ENCODE data around the gene ENGASE. TPM values are rescaled to one million over a fixed set of nuclear protein-coding genes. Genes with fewer than 3 reads are reported as not detected.

Gene ENGASE
- total RNA-seq, 2 donors from 2014 or later = 50.0 to 75.9 TPM

DNA sequence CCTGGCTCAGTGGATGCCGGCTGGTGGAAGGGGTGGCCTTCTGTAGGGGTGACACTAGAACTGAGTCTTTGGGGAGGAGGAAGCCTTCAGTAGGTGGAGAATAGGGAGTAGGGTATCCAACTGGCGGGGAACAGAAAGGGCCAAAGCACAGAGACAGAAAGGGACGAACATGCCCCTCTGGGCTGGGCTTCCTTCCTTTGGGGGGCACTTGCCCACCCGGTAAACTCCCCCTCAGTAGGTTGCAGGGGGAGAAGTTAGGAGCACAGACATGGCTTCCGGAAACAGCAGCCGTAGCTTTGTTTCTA, 774 bp downstream of the ENGASE start:
- H3K27ac ChIP-seq = peak overlapping the region; percentile 76 to 77
- DNase-seq (ENCODE audit: low spot score) (no peak), ATAC-seq (ENCODE audit: insufficient number of reproducible peaks, low FRiP score, low read depth) (no peak)
- peak overlapping the region; percentile 93 for H3K4me3 ChIP-seq
- TF ChIP-seq, protein P1, sequence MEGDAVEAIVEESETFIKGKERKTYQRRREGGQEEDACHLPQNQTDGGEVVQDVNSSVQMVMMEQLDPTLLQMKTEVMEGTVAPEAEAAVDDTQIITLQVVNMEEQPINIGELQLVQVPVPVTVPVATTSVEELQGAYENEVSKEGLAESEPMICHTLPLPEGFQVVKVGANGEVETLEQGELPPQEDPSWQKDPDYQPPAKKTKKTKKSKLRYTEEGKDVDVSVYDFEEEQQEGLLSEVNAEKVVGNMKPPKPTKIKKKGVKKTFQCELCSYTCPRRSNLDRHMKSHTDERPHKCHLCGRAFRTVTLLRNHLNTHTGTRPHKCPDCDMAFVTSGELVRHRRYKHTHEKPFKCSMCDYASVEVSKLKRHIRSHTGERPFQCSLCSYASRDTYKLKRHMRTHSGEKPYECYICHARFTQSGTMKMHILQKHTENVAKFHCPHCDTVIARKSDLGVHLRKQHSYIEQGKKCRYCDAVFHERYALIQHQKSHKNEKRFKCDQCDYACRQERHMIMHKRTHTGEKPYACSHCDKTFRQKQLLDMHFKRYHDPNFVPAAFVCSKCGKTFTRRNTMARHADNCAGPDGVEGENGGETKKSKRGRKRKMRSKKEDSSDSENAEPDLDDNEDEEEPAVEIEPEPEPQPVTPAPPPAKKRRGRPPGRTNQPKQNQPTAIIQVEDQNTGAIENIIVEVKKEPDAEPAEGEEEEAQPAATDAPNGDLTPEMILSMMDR (IDR thresholded peaks at IDR 0.05) = no peak
- H3K9me3 ChIP-seq = no peaks in the 10 kb centered on the region
- no peaks in the 10 kb centered on the region for H3K27me3 ChIP-seq (replicated peaks; ENCODE audit: insufficient read depth)
- H3K36me3 ChIP-seq = peaks cover 22% of the 10 kb centered on the region
- peaks cover 11 to 28% of the 10 kb centered on the region in 2 donors for H3K4me1 ChIP-seq (ENCODE audit: control insufficient read depth in 1 of 2, low read depth in 2 of 2)

GRCh38 chr17:79075861-79076406, 1.3 kb downstream of the ENGASE start:
- H3K27ac ChIP-seq = peak overlapping the region; percentile 76 to 77
- DNase-seq (ENCODE audit: low spot score) = no peak

GRCh38 chr17:79077587-79077986, 3.0 kb downstream of the ENGASE start:
- DNase-seq (ENCODE audit: low spot score) = no peak
- no peak overlapping the region for H3K27ac ChIP-seq
- no peak for ATAC-seq (ENCODE audit: insufficient number of reproducible peaks, low FRiP score, low read depth)
- TF ChIP-seq, protein P1 (IDR thresholded peaks at IDR 0.05) = no peak
- H3K36me3 ChIP-seq = peaks cover 32% of the 10 kb centered on the region
- H3K4me1 ChIP-seq (ENCODE audit: control insufficient read depth in 1 of 2, low read depth in 2 of 2) = peaks cover 11 to 28% of the 10 kb centered on the region in 2 donors
- no peaks in the 10 kb centered on the region for H3K9me3 ChIP-seq
- no peaks in the 10 kb centered on the region for H3K27me3 ChIP-seq (replicated peaks; ENCODE audit: insufficient read depth)
- H3K4me3 ChIP-seq = no peak overlapping the region

More at GRCh38 chr17:79075861-79076406, 1.3 kb downstream of the ENGASE start:
- Histone ChIP-seq H3K4me3 (peak overlapping the region; percentile 93), H3K36me3 (peaks cover 27% of the 10 kb centered on the region), H3K27me3 (replicated peaks; ENCODE audit: insufficient read depth) (no peaks in the 10 kb centered on the region), H3K9me3 (no peaks in the 10 kb centered on the region), H3K4me1 (ENCODE audit: control insufficient read depth in 1 of 2, low read depth in 2 of 2) (peaks cover 11 to 28% of the 10 kb centered on the region in 2 donors)
- TF ChIP-seq, protein P1 (IDR thresholded peaks at IDR 0.05) = no peak
- no peak for ATAC-seq (ENCODE audit: insufficient number of reproducible peaks, low FRiP score, low read depth)

DNA sequence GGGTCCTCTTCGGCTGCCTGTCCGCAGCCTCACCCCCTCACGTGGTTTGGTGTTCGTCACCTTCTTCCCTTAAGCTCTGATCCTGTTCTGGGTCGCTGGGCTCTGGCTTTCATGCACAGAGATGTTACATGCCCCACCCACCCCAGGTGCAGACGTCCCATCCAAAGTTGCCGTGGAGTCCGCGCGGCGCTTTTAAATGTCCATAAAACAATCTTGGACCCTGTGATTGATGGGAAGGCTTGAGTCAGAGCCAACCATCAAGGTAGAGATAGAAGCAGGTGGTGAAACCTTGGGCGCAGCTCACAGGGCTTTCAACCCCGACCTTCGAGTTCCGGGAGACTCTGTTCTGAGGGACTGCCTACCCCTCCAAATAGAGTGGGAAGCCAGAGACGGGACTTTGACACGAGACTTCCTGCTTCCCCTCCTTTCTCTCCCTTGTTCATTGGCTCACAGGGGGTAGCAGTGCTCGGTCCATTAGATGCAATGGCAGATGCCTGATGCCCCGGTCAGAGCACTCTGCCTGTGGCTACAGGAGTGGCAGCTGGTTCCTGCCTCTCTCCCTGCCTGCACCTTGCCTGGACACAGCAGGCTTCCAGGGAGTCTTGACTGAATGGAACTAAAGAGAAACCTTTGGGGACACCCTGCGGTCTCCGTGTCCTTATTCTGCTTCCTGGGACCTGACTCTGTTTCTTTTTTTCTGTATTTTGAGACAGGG, 4.0 kb downstream of the ENGASE start:
- Histone ChIP-seq H3K27ac (no peak overlapping the region), H3K4me3 (no peak overlapping the region), H3K4me1 (ENCODE audit: control insufficient read depth in 1 of 2, low read depth in 2 of 2) (peaks cover 11 to 21% of the 10 kb centered on the region in 2 donors), H3K9me3 (no peaks in the 10 kb centered on the region), H3K27me3 (replicated peaks; ENCODE audit: insufficient read depth) (no peaks in the 10 kb centered on the region), H3K36me3 (peaks cover 40% of the 10 kb centered on the region)
- TF ChIP-seq, protein P1 (IDR thresholded peaks at IDR 0.05) = no peak
- ATAC-seq (ENCODE audit: insufficient number of reproducible peaks, low FRiP score, low read depth) (no peak), DNase-seq (ENCODE audit: low spot score) (no peak)

DNA sequence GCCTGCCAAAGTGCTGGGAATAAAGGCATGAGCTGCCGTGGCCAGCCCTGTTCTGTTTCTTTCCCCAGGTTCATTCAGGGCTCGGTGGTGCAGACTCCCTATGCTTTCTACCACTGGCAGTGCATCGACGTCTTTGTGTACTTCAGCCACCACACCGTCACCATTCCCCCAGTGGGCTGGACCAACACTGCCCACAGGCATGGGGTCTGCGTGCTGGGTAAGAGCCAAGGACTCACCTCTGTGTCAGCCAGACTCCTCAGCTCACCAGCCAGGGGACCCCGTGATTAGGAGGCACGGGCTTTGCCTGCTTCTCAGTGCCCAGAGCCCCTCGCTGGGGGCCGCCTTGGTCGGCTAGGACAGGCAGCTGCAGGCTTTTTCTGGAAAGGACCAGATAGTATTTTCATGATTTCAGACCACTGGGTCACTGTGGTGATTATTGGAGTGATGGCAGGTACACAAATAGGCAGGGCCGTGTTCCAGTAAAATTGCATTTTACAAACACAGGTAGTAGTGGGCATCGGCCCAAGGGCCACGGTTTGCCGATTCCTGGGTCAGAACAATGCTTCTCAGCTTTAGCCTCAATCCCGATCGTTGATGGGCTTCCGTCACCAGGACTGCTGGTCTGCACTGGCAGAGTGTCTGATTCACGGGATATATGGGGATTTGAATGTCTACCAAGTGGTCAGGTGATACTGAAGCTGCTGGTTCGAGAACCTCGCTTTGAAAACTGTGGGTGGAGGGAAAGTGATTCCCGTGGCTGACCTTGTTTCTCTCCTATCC, 5.0 kb downstream of the ENGASE start:
- no peaks in the 10 kb centered on the region for H3K9me3 ChIP-seq
- H3K27me3 ChIP-seq (replicated peaks; ENCODE audit: insufficient read depth) = no peaks in the 10 kb centered on the region
- TF ChIP-seq, protein P1 (IDR thresholded peaks at IDR 0.05) = no peak
- H3K36me3 ChIP-seq = peaks cover 47% of the 10 kb centered on the region
- peaks cover 6 to 14% of the 10 kb centered on the region in 2 donors for H3K4me1 ChIP-seq (ENCODE audit: control insufficient read depth in 1 of 2, low read depth in 2 of 2)
- ATAC-seq (ENCODE audit: insufficient number of reproducible peaks, low FRiP score, low read depth) = no peak
- H3K27ac ChIP-seq = no peak overlapping the region
- no peak overlapping the region for H3K4me3 ChIP-seq
- DNase-seq (ENCODE audit: low spot score) = no peak

All from thoracic aorta (tissue), 2 donors.